ENCODE results near the gene FITM1. TPM values are rescaled to one million over a fixed set of nuclear protein-coding genes. Genes with fewer than 3 reads are reported as not detected.

The FITM1 gene
- total and polyA plus RNA-seq, 2 experiments from 2014 or later, result 0.53 TPM; not detected in 1

GRCh38 chr14:24084440-24084839 lies 46.0 kb upstream of the FITM1 start:
- Histone ChIP-seq H3K4me3 (no peak overlapping the region), H3F3A (replicated peaks; ENCODE audit: low read depth) (peaks cover 11% of the 10 kb centered on the region; the same call in 1 of the 2 replicates), H3K4me2 (no peak overlapping the region), H2AFZ (no peak overlapping the region), H3K27me3 (ENCODE audit: insufficient read depth) (peaks cover 14% of the 10 kb centered on the region; the same call in 1 of the 2 replicates), H3K36me3 (ENCODE audit: insufficient read depth) (no peaks in the 10 kb centered on the region), H3K79me2 (replicated peaks; ENCODE audit: insufficient read depth) (no peaks in the 10 kb centered on the region), H4K20me1 (replicated peaks; ENCODE audit: insufficient read depth) (no peaks in the 10 kb centered on the region), H3K9me2 (ENCODE audit: insufficient read depth) (no peaks in the 10 kb centered on the region), H3K4me1 (ENCODE audit: insufficient read depth) (peaks cover 13% of the 10 kb centered on the region), H3K27ac (ENCODE audit: low read depth) (no peak overlapping the region)
- H3K27me3 Mint-ChIP-seq (ENCODE audit: insufficient read depth, low read depth, poor library complexity), result peaks cover 29% of the 10 kb centered on the region
- TF ChIP-seq ZNF331 (CRISPR knock-in tag; IDR thresholded peaks at IDR 0.05; ENCODE audit: low read depth) (no peak), ETS1 (IDR thresholded peaks at IDR 0.05) (no peak)
- no peak overlapping the region for H3K4me3 Mint-ChIP-seq
- ATAC-seq (no peak), DNase-seq (ENCODE audit: low spot score) (no peak)
- no peaks in the 10 kb centered on the region for H3K9me3 Mint-ChIP-seq
- H3K4me1 Mint-ChIP-seq, result peaks cover 21% of the 10 kb centered on the region
- no peaks in the 10 kb centered on the region; the same call in 2 of the 3 replicates for H3K36me3 Mint-ChIP-seq (ENCODE audit: low read depth)
- no peak overlapping the region for H3K27ac Mint-ChIP-seq

GRCh38 chr14:24085215-24085614 lies 45.2 kb upstream of the FITM1 start:
- H3K36me3 Mint-ChIP-seq (ENCODE audit: low read depth), result no peaks in the 10 kb centered on the region; the same call in 2 of the 3 replicates
- Histone ChIP-seq H3K4me1 (ENCODE audit: insufficient read depth) (peaks cover 9% of the 10 kb centered on the region), H3K4me2 (no peak overlapping the region), H4K20me1 (replicated peaks; ENCODE audit: insufficient read depth) (no peaks in the 10 kb centered on the region), H3K4me3 (no peak overlapping the region), H3K9me2 (ENCODE audit: insufficient read depth) (no peaks in the 10 kb centered on the region), H3K27ac (ENCODE audit: low read depth) (no peak overlapping the region), H2AFZ (no peak overlapping the region), H3F3A (replicated peaks; ENCODE audit: low read depth) (peaks cover 8% of the 10 kb centered on the region; the same call in 1 of the 2 replicates), H3K79me2 (replicated peaks; ENCODE audit: insufficient read depth) (no peaks in the 10 kb centered on the region), H3K27me3 (ENCODE audit: insufficient read depth) (peaks cover 14% of the 10 kb centered on the region; the same call in 1 of the 2 replicates), H3K36me3 (ENCODE audit: insufficient read depth) (no peaks in the 10 kb centered on the region)
- H3K27me3 Mint-ChIP-seq (ENCODE audit: insufficient read depth, low read depth, poor library complexity), result peaks cover 25% of the 10 kb centered on the region
- no peak overlapping the region for H3K4me3 Mint-ChIP-seq
- ATAC-seq (no peak), DNase-seq (ENCODE audit: low spot score) (no peak)
- H3K9me3 Mint-ChIP-seq, result no peaks in the 10 kb centered on the region
- H3K27ac Mint-ChIP-seq, result no peak overlapping the region
- H3K4me1 Mint-ChIP-seq, result peaks cover 19% of the 10 kb centered on the region
- TF ChIP-seq JUNB (IDR thresholded peaks at IDR 0.05; ENCODE audit: unreplicated experiment) (no peak), NANOG (IDR thresholded peaks at IDR 0.05; ENCODE audit: borderline replicate concordance) (no peak), REST (IDR thresholded peaks at IDR 0.05; ENCODE audit: unreplicated experiment) (no peak), CREB1 (CRISPR knock-in tag; IDR thresholded peaks at IDR 0.05; ENCODE audit: low read depth) (no peak), ZNF114 (CRISPR knock-in tag; IDR thresholded peaks at IDR 0.05) (no peak), ETS1 (IDR thresholded peaks at IDR 0.05) (no peak), POLR2AphosphoS5 (IDR thresholded peaks at IDR 0.05; ENCODE audit: low read depth) (no peak), EZH2 (IDR thresholded peaks at IDR 0.05; ENCODE audit: low read depth, unreplicated experiment) (no peak), ZNF331 (CRISPR knock-in tag; IDR thresholded peaks at IDR 0.05; ENCODE audit: low read depth) (no peak), ZNF462 (CRISPR knock-in tag; IDR thresholded peaks at IDR 0.05) (no peak)
